Psoas muscle (tissue), 8 donors: ENCODE results near the gene CPT1C. TPM values are rescaled to one million over a fixed set of nuclear protein-coding genes. Genes with fewer than 3 reads are reported as not detected.

ENCODE experiments used
- ATAC-seq, 4 donors: fragments of 200-7000 bp; cut with Tn5 transposase; one replicate each; pipeline ENCODE4 v1.9.1; 2020; ENCODE audit warnings: moderate library complexity in 3 of 4, mild to moderate bottlenecking in 2 of 4
- DNase-seq, 2 donors: peaks; one replicate each; pipeline ENCODE4 v3.0.0-alpha.2; 2020
- H3K27ac ChIP-seq: fragments of 200-600 bp; one replicate; pipeline ENCODE4 v1.8.0; 2022
- H3K27me3 ChIP-seq, 3 donors: fragments of 200-600 bp in 1 of 3; one replicate each; pipeline versions ENCODE4 v1.6.1 to v1.8.0; 2013 to 2022; ENCODE audit warnings: low read length in 2 of 3, mild to moderate bottlenecking in 2 of 3, moderate library complexity in 1 of 3; ENCODE audit not compliant: insufficient read depth in 3 of 3
- H3K36me3 ChIP-seq, 2 donors: fragments of 200-600 bp in 1 of 2; one replicate each; pipeline versions ENCODE4 v1.6.1 to v1.8.0; 2013 to 2022; ENCODE audit warnings: low read depth in 1 of 2, mild to moderate bottlenecking in 1 of 2, moderate library complexity in 1 of 2; ENCODE audit not compliant: insufficient read depth in 1 of 2
- H3K4me1 ChIP-seq: fragments of 200-600 bp; one replicate; pipeline ENCODE4 v1.8.0; 2022
- H3K4me3 ChIP-seq: fragments of 200-600 bp; one replicate; pipeline ENCODE4 v1.8.0; 2022; ENCODE audit warnings: mild to moderate bottlenecking
- H3K9me3 ChIP-seq: fragments of 200-600 bp; one replicate; pipeline ENCODE4 v1.8.0; 2022
- WGBS, 3 donors: extraction: QIAGEN DNeasy Blood & Tissue Kit; methylation state at CpG; one replicate each; pipeline versions ENCODE4 v1.1.6 to v1.1.7; 2013; 5-methylcytosine and 5-hydroxymethylcytosine counted together
- intact Hi-C, 2 donors: fragments of 100-400 bp; cut with DNase I; formaldehyde crosslinking; loops; one replicate each; pipeline versions ENCODE4 v1.11.0 to v1.14.2; 2022
- polyA plus RNA-seq, 3 donors: library from polyadenylated mRNA; stranded (reverse); fragments of 200-250 nt; gene quantifications; one replicate each; pipeline ENCODE4 v1.2.3, GENCODE V29; 2013
- total RNA-seq, 4 donors: library from RNA; stranded (reverse); fragmentation: NEBNext Ultra II Directional in 2 of 4; extraction: Animal tissue kit (Norgen Biotek cat#: 25700) in 2 of 4; gene quantifications; one replicate each; pipeline versions ENCODE4 v1.2.1 to v1.2.4, GENCODE V29; 2021 to 2023
- TF ChIP-seq, protein P1 (sequence below): fragments of 200-600 bp; IDR thresholded peaks from one replicate; pipeline ENCODE4 v1.8.0; 2022; ENCODE audit warnings: antibody characterized with exemption
- donor health status: healthy with polysubstance abuse.
- donor health status: DM: no; HTN: no; CAD: no; lungs with moderate emphysema.
- donor health status: Bipolar disorder and iron deficiency.
- donor health status: healthy.
- donor health status: DM: yes; HTN: yes; CAD: no.
- donor health status: DM: no; HTN: no; CAD: no.
- donor health status: DM: no; HTN: no; CAD: no.
- donor health status: DM: yes; HTN: yes; CAD: no.

CPT1C gene
- total and polyA plus RNA-seq, 7 donors: 0.34 to 1.2 (median 0.79) TPM

DNA sequence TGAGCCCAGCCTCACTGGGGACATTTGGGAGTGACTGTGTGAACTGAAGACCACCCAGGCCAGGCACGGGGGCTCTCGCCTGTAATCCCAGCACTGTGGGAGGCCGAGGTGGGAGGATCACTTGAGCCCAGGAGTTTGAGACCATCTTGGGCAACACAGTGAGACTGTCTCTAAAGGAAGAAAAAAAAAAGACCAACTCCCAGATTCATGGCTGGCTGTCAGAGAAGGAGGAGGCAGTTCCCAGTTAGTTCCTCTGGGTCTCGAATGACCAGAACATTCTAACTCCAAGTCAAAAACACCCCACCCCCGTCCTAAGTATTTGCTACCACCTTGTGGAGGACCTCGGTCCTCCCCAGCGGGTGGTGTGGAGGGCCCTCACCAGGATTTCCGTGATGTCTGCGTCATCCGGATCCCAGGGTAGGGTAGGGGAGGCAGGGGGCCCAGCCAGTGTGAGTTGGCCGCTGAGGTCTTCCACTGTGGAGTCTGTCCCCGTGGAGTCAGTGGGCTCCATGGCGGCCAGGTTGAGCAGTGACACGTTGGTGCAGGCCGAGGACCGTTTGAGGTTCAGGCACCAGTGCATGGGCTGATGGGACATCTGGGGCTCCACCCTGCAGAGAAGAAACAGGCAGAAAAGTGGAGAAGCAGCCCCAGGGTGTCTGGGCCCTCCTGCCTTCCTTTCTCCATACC lies 70.9 kb downstream of the CPT1C start:
- TF ChIP-seq, protein P1, sequence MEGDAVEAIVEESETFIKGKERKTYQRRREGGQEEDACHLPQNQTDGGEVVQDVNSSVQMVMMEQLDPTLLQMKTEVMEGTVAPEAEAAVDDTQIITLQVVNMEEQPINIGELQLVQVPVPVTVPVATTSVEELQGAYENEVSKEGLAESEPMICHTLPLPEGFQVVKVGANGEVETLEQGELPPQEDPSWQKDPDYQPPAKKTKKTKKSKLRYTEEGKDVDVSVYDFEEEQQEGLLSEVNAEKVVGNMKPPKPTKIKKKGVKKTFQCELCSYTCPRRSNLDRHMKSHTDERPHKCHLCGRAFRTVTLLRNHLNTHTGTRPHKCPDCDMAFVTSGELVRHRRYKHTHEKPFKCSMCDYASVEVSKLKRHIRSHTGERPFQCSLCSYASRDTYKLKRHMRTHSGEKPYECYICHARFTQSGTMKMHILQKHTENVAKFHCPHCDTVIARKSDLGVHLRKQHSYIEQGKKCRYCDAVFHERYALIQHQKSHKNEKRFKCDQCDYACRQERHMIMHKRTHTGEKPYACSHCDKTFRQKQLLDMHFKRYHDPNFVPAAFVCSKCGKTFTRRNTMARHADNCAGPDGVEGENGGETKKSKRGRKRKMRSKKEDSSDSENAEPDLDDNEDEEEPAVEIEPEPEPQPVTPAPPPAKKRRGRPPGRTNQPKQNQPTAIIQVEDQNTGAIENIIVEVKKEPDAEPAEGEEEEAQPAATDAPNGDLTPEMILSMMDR: no peak
- no peaks in the 10 kb centered on the region for H3K36me3 ChIP-seq
- no peaks in the 10 kb centered on the region for H3K9me3 ChIP-seq
- no peaks in the 10 kb centered on the region for H3K4me1 ChIP-seq
- no peak overlapping the region for H3K27ac ChIP-seq
- H3K4me3 ChIP-seq: no peak overlapping the region
- no peaks in the 10 kb centered on the region for H3K27me3 ChIP-seq
- peak in 1 of 2 donors; percentile 42 for DNase-seq
- intact Hi-C loops: loop anchor here in 1 of 2 donors (5.0 kb wide), 1 partner anchor 79 kb away; no protein-coding TSS in a partner anchor
- WGBS, 3 donors: 46 to 50% (median 47%) methylated on average over 16 of the region's 16 CpGs
- ATAC-seq: no peak

GRCh38 chr19:49763230-49763629 lies 72.3 kb downstream of the CPT1C start, which contains the start of gene TSKS:
Gene TSKS, minus strand, starts transcription at chr19:49763306. Its CDS starts 59 bp downstream, at chr19:49763247.
- WGBS, 3 donors: 63 to 71% (median 68%) methylated on average over 6 of the region's 6 CpGs
- intact Hi-C loops: loop anchor here in 1 of 2 donors (5.0 kb wide), 1 partner anchor 81 kb away; no protein-coding TSS in a partner anchor
- no peaks in the 10 kb centered on the region for H3K36me3 ChIP-seq
- ATAC-seq (no peak), DNase-seq (no peak)
- H3K4me1 ChIP-seq: peaks cover 4% of the 10 kb centered on the region
- TF ChIP-seq, protein P1: no peak
- H3K27ac ChIP-seq: no peak within 1 kb of the TSS
- H3K9me3 ChIP-seq: no peaks in the 10 kb centered on the region
- no peak within 1 kb of the TSS for H3K4me3 ChIP-seq
- H3K27me3 ChIP-seq: no peaks in the 10 kb centered on the region

Other genes starting within 250 kb of the CPT1C start
- 1 to 10 TPM in 1 of 4 donors, under 1 TPM in 3; 0.42 to 1.8 (median 0.82) TPM for gene SLC17A7, start 249.6 kb upstream of the CPT1C start, total RNA-seq
- under 1 TPM; 0.55 to 0.79 (median 0.59) TPM for gene SLC17A7, start 249.6 kb upstream of the CPT1C start, polyA plus RNA-seq
- gene PIH1D1, start 239.3 kb upstream of the CPT1C start, total RNA-seq: 10 to 100 TPM; 37.2 to 60.1 (median 43.1) TPM
- gene PIH1D1, start 239.3 kb upstream of the CPT1C start, polyA plus RNA-seq: 10 to 100 TPM; 46.4 to 69.8 (median 52.2) TPM
- gene ALDH16A1, start 237.9 kb upstream of the CPT1C start, total RNA-seq: 10 to 100 TPM in 1 of 4 donors, 1 to 10 TPM in 3; 6.5 to 11.1 (median 7.7) TPM
- 10 to 100 TPM in 1 of 3 donors, 1 to 10 TPM in 2; 3.6 to 12.9 (median 5.7) TPM for gene ALDH16A1, start 237.9 kb upstream of the CPT1C start, polyA plus RNA-seq
- gene FLT3LG, start 216.9 kb upstream of the CPT1C start, total RNA-seq: 1 to 10 TPM; 1.9 to 3.2 (median 2.5) TPM
- 1 to 10 TPM; 1.9 to 4.5 (median 4.1) TPM for gene FLT3LG, start 216.9 kb upstream of the CPT1C start, polyA plus RNA-seq
- gene RPL13A, start 203.5 kb upstream of the CPT1C start, total RNA-seq: 1,000 to 10,000 TPM; 1,392 to 2,022 (median 1,763) TPM
- 1,000 to 10,000 TPM; 1,992 to 2,955 (median 2,046) TPM for gene RPL13A, start 203.5 kb upstream of the CPT1C start, polyA plus RNA-seq
- gene RPS11, start 194.7 kb upstream of the CPT1C start, total RNA-seq: 1,000 to 10,000 TPM; 1,146 to 1,506 (median 1,232) TPM
- gene RPS11, start 194.7 kb upstream of the CPT1C start, polyA plus RNA-seq: 1,000 to 10,000 TPM; 2,461 to 3,844 (median 3,134) TPM
- gene FCGRT, start 178.5 kb upstream of the CPT1C start, total RNA-seq: 10 to 100 TPM; 42.2 to 79.3 (median 60.3) TPM
- 10 to 100 TPM; 32.0 to 48.2 (median 39.9) TPM for gene FCGRT, start 178.5 kb upstream of the CPT1C start, polyA plus RNA-seq
- 1 to 10 TPM; 6.4 to 8.6 (median 7.4) TPM for gene RCN3, start 163.1 kb upstream of the CPT1C start, total RNA-seq
- 1 to 10 TPM; 3.9 to 9.6 (median 7.3) TPM for gene RCN3, start 163.1 kb upstream of the CPT1C start, polyA plus RNA-seq
- gene NOSIP, start 110.6 kb upstream of the CPT1C start, total RNA-seq: 10 to 100 TPM; 53.9 to 69.9 (median 58.1) TPM
- 100 to 1,000 TPM in 1 of 3 donors, 10 to 100 TPM in 2; 75.4 to 104 (median 95.2) TPM for gene NOSIP, start 110.6 kb upstream of the CPT1C start, polyA plus RNA-seq
- gene PRRG2, start 109.8 kb upstream of the CPT1C start, total RNA-seq: under 1 TPM; 0.24 to 0.89 (median 0.69) TPM
- 10 to 100 TPM in 1 of 3 donors, 1 to 10 TPM in 2; 1.4 to 16.0 (median 5.9) TPM for gene PRRG2, start 109.8 kb upstream of the CPT1C start, polyA plus RNA-seq
- gene PRR12, start 99.9 kb upstream of the CPT1C start, total RNA-seq: 10 to 100 TPM in 1 of 4 donors, 1 to 10 TPM in 3; 7.1 to 15.1 (median 7.6) TPM
- 1 to 10 TPM; 2.3 to 5.0 (median 3.1) TPM for gene PRR12, start 99.9 kb upstream of the CPT1C start, polyA plus RNA-seq
- 10 to 100 TPM; 22.6 to 57.0 (median 42.5) TPM for gene RRAS, start 51.0 kb upstream of the CPT1C start, total RNA-seq
- 10 to 100 TPM; 39.9 to 49.8 (median 48.4) TPM for gene RRAS, start 51.0 kb upstream of the CPT1C start, polyA plus RNA-seq
- gene SCAF1, start 48.9 kb upstream of the CPT1C start, total RNA-seq: 10 to 100 TPM; 45.5 to 72.9 (median 61.0) TPM
- gene SCAF1, start 48.9 kb upstream of the CPT1C start, polyA plus RNA-seq: 10 to 100 TPM; 23.0 to 32.5 (median 23.8) TPM
- gene IRF3, start 25.3 kb upstream of the CPT1C start, total RNA-seq: 10 to 100 TPM; 10.3 to 22.1 (median 14.4) TPM
- 10 to 100 TPM; 18.2 to 26.5 (median 21.7) TPM for gene IRF3, start 25.3 kb upstream of the CPT1C start, polyA plus RNA-seq
- 10 to 100 TPM; 13.0 to 21.5 (median 15.8) TPM for gene BCL2L12, start 25.2 kb upstream of the CPT1C start, total RNA-seq
- 10 to 100 TPM; 28.3 to 42.7 (median 35.0) TPM for gene BCL2L12, start 25.2 kb upstream of the CPT1C start, polyA plus RNA-seq
- gene PRMT1, start 13.8 kb upstream of the CPT1C start, total RNA-seq: 100 to 1,000 TPM; 180 to 259 (median 198) TPM
- 100 to 1,000 TPM; 139 to 424 (median 208) TPM for gene PRMT1, start 13.8 kb upstream of the CPT1C start, polyA plus RNA-seq
- gene ADM5, start 1.5 kb upstream of the CPT1C start, total RNA-seq: 1 to 10 TPM in 2 of 4 donors, under 1 TPM in 2; 0.58 to 1.5 (median 1.0) TPM
- under 1 TPM; 0.38 to 0.48 (median 0.41) TPM for gene ADM5, start 1.5 kb upstream of the CPT1C start, polyA plus RNA-seq
- under 1 TPM in 1 of 4 donors, not detected in 3; 0.24 TPM for gene TSKS, start 72.2 kb downstream of the CPT1C start, total RNA-seq
- gene TSKS, start 72.2 kb downstream of the CPT1C start, polyA plus RNA-seq: under 1 TPM; 0.18 to 0.27 (median 0.18) TPM
- 100 to 1,000 TPM in 1 of 4 donors, 10 to 100 TPM in 3; 79.1 to 102 (median 84.3) TPM for gene AP2A1, start 75.9 kb downstream of the CPT1C start, total RNA-seq
- 10 to 100 TPM; 58.2 to 81.7 (median 69.6) TPM for gene AP2A1, start 75.9 kb downstream of the CPT1C start, polyA plus RNA-seq
- 10 to 100 TPM; 20.9 to 33.7 (median 25.2) TPM for gene FUZ, start 122.2 kb downstream of the CPT1C start, total RNA-seq
- 10 to 100 TPM; 15.9 to 38.8 (median 28.6) TPM for gene FUZ, start 122.2 kb downstream of the CPT1C start, polyA plus RNA-seq
- gene MED25, start 127.2 kb downstream of the CPT1C start, total RNA-seq: 10 to 100 TPM; 43.0 to 97.8 (median 69.7) TPM
- 100 to 1,000 TPM in 1 of 3 donors, 10 to 100 TPM in 2; 24.5 to 125 (median 92.5) TPM for gene MED25, start 127.2 kb downstream of the CPT1C start, polyA plus RNA-seq
- 100 to 1,000 TPM in 3 of 4 donors, 10 to 100 TPM in 1; 93.2 to 189 (median 151) TPM for gene PTOV1, start 160.0 kb downstream of the CPT1C start, total RNA-seq
- gene PTOV1, start 160.0 kb downstream of the CPT1C start, polyA plus RNA-seq: 100 to 1,000 TPM in 2 of 3 donors, 10 to 100 TPM in 1; 72.1 to 122 (median 106) TPM
- gene PNKP, start 176.5 kb downstream of the CPT1C start, total RNA-seq: 10 to 100 TPM; 20.6 to 28.2 (median 23.9) TPM
- 10 to 100 TPM; 16.7 to 31.9 (median 18.2) TPM for gene PNKP, start 176.5 kb downstream of the CPT1C start, polyA plus RNA-seq
- gene AKT1S1, start 186.2 kb downstream of the CPT1C start, total RNA-seq: 10 to 100 TPM; 56.0 to 82.8 (median 57.2) TPM
- 100 to 1,000 TPM in 1 of 3 donors, 10 to 100 TPM in 2; 48.0 to 103 (median 76.0) TPM for gene AKT1S1, start 186.2 kb downstream of the CPT1C start, polyA plus RNA-seq
- 100 to 1,000 TPM in 2 of 4 donors, 10 to 100 TPM in 2; 81.8 to 107 (median 94.8) TPM for gene TBC1D17, start 186.6 kb downstream of the CPT1C start, total RNA-seq
- 10 to 100 TPM; 36.3 to 62.0 (median 52.6) TPM for gene TBC1D17, start 186.6 kb downstream of the CPT1C start, polyA plus RNA-seq
- 1 to 10 TPM in 1 of 4 donors, under 1 TPM in 3; 0.21 to 3.3 (median 0.46) TPM for gene IL4I1, start 205.8 kb downstream of the CPT1C start, total RNA-seq
- under 1 TPM; 0.05 to 0.46 (median 0.27) TPM for gene IL4I1, start 205.8 kb downstream of the CPT1C start, polyA plus RNA-seq
- 10 to 100 TPM; 13.3 to 31.8 (median 20.1) TPM for gene ATF5, start 238.1 kb downstream of the CPT1C start, total RNA-seq
- 10 to 100 TPM in 2 of 3 donors, 1 to 10 TPM in 1; 10.0 to 39.4 (median 23.7) TPM for gene ATF5, start 238.1 kb downstream of the CPT1C start, polyA plus RNA-seq
- 10 to 100 TPM; 35.3 to 46.8 (median 39.7) TPM for gene NUP62, start 238.4 kb downstream of the CPT1C start, total RNA-seq
- 10 to 100 TPM; 21.1 to 46.3 (median 41.4) TPM for gene NUP62, start 238.4 kb downstream of the CPT1C start, polyA plus RNA-seq